CD14-positive monocyte (primary cell): ENCODE data around the gene FNDC3B. TPM values are rescaled to one million over a fixed set of nuclear protein-coding genes. Genes with fewer than 3 reads are reported as not detected.

ENCODE experiments used
- DNase-seq, 3 donors: peaks; one replicate each; pipeline ENCODE4 v3.0.0-alpha.2; 2011 to 2022
- H2AFZ ChIP-seq: 2 replicates; pipeline ENCODE4 v1.6.0; 2012; ENCODE audit warnings: mild to moderate bottlenecking, low read depth, low read length, inconsistent platforms; ENCODE audit not compliant: insufficient read depth, poor library complexity, severe bottlenecking
- H3K27ac ChIP-seq, 2 donors: 1 replicate in 1 of 2; 2 replicates in 1 of 2; pipeline ENCODE4 v1.5.1; 2012 to 2013; ENCODE audit warnings: low read length in 2 of 2, control low read depth in 1 of 2, inconsistent platforms in 1 of 2, low read depth in 1 of 2, mild to moderate bottlenecking in 1 of 2
- H3K27me3 ChIP-seq, 2 donors: one replicate each; pipeline versions ENCODE4 v1.6.0 to v1.6.1; 2011 to 2013; ENCODE audit warnings: low read length in 2 of 2; ENCODE audit not compliant: control insufficient read depth in 2 of 2, insufficient read depth in 2 of 2
- H3K36me3 ChIP-seq, 2 donors: replicated peaks in 1 of 2; 1 replicate in 1 of 2; 2 replicates in 1 of 2; pipeline versions ENCODE4 v1.5.1 to v1.6.1; 2012 to 2013; ENCODE audit warnings: low read length in 2 of 2, control low read depth in 1 of 2, inconsistent platforms in 1 of 2, mild to moderate bottlenecking in 1 of 2; ENCODE audit not compliant: insufficient read depth in 2 of 2, control insufficient read depth in 1 of 2
- H3K4me1 ChIP-seq, 2 donors: 1 replicate in 1 of 2; 2 replicates in 1 of 2; pipeline versions ENCODE4 v1.5.1 to v1.6.1; 2012 to 2013; ENCODE audit warnings: low read length in 2 of 2, control low read depth in 1 of 2, inconsistent platforms in 1 of 2, mild to moderate bottlenecking in 1 of 2, moderate library complexity in 1 of 2; ENCODE audit not compliant: insufficient read depth in 2 of 2, control insufficient read depth in 1 of 2
- H3K4me2 ChIP-seq: replicated peaks from 2 replicates; pipeline ENCODE3; 2012; ENCODE audit warnings: low read length, moderate library complexity, mild to moderate bottlenecking; ENCODE audit not compliant: poor library complexity, severe bottlenecking; ENCODE audit errors: extremely low read depth
- H3K4me3 ChIP-seq, 3 experiments: fragments of 200-600 bp in 1 of 3; sonication (generic) in 1 of 3; replicated peaks in 1 of 3; 1 replicate in 2 of 3; 2 replicates in 1 of 3; pipeline ENCODE4 v1.5.1; 2011 to 2013; ENCODE audit warnings: low read length in 3 of 3, mild to moderate bottlenecking in 3 of 3, control low read depth in 2 of 3, low read depth in 2 of 3, inconsistent platforms in 1 of 3, moderate library complexity in 1 of 3
- H3K79me2 ChIP-seq: 2 replicates; pipeline ENCODE4 v1.6.0; 2012; ENCODE audit warnings: mild to moderate bottlenecking, control low read depth, inconsistent platforms, low read length, moderate library complexity; ENCODE audit not compliant: insufficient read depth
- H3K9ac ChIP-seq: 2 replicates; pipeline ENCODE4 v1.6.0; 2017; ENCODE audit warnings: low read length, mild to moderate bottlenecking; ENCODE audit not compliant: insufficient read depth, poor library complexity, severe bottlenecking
- H3K9me3 ChIP-seq, 2 donors: replicated peaks in 1 of 2; 1 replicate in 1 of 2; 2 replicates in 1 of 2; pipeline versions ENCODE4 v1.5.1 to v1.6.1; 2012 to 2013; ENCODE audit warnings: low read length in 2 of 2, control low read depth in 1 of 2; ENCODE audit not compliant: control insufficient read depth in 1 of 2, insufficient read depth in 1 of 2
- H4K20me1 ChIP-seq: 2 replicates; pipeline ENCODE4 v1.6.0; 2012; ENCODE audit warnings: mild to moderate bottlenecking, low read length, control low read depth, moderate library complexity; ENCODE audit not compliant: insufficient read depth
- H3K27ac Mint-ChIP-seq, 7 donors: one replicate each; pipeline ENCODE4 v1.8.0; 2020; ENCODE audit warnings: mild to moderate bottlenecking in 7 of 7, mixed read lengths in 7 of 7, moderate library complexity in 6 of 7, inconsistent platforms in 2 of 7
- H3K27me3 Mint-ChIP-seq, 3 donors: one replicate each; pipeline ENCODE4 v1.8.0; 2021 to 2022; ENCODE audit warnings: low read depth in 3 of 3, mild to moderate bottlenecking in 3 of 3, mixed read lengths in 3 of 3, moderate library complexity in 3 of 3, inconsistent platforms in 1 of 3
- H3K36me3 Mint-ChIP-seq, 2 donors: one replicate each; pipeline ENCODE4 v1.8.0; 2020; ENCODE audit warnings: mixed read lengths in 2 of 2, inconsistent platforms in 1 of 2, mild to moderate bottlenecking in 1 of 2
- H3K4me1 Mint-ChIP-seq: one replicate; pipeline ENCODE4 v1.8.0; 2020; ENCODE audit warnings: mild to moderate bottlenecking, mixed read lengths
- H3K4me3 Mint-ChIP-seq, 2 donors: one replicate each; pipeline ENCODE4 v1.8.0; 2020; ENCODE audit warnings: mild to moderate bottlenecking in 2 of 2, mixed read lengths in 2 of 2, moderate library complexity in 1 of 2
- H3K9me3 Mint-ChIP-seq, 7 donors: one replicate each; pipeline ENCODE4 v1.8.0; 2020 to 2022; ENCODE audit warnings: mixed read lengths in 7 of 7, mild to moderate bottlenecking in 6 of 7, moderate library complexity in 6 of 7, inconsistent platforms in 2 of 7
- CTCF ChIP-seq: fragments of 200-600 bp; IDR thresholded peaks from one replicate; pipeline ENCODE4 v1.8.0; 2022; ENCODE audit warnings: antibody characterized with exemption, mild to moderate bottlenecking
- WGBS: methylation state at CpG from one replicate; pipeline ENCODE4 v1.1.5; 2013; ENCODE audit warnings: missing lambda C conversion rate; ENCODE audit not compliant: insufficient coverage; 5-methylcytosine and 5-hydroxymethylcytosine counted together
- intact Hi-C, 2 donors: fragments of 100-400 bp; cut with micrococcal nuclease; formaldehyde crosslinking; loops; one replicate each; pipeline versions ENCODE4 v1.15.0 to v1.15.1; 2023
- polyA plus RNA-seq, 3 donors: library from polyadenylated mRNA; depleted of rRNA in 1 of 3; unstranded in 2 of 3; stranded (reverse) in 1 of 3; fragments of 300-500 nt in 2 of 3; fragments of >200 nt in 1 of 3; fragmentation: Illumina TruSeq in 2 of 3; gene quantifications; 1 replicate in 2 of 3; 2 replicates in 1 of 3; pipeline ENCODE4 v1.2.3, GENCODE V29; 2012 to 2021

Gene FNDC3B
- polyA plus RNA-seq, 3 donors: 19.6 to 36.1 (median 25.7) TPM

GRCh38 chr3:172170073-172170709 lies 130.8 kb downstream of the FNDC3B start:
- 80% methylated on average over 1 of the region's 5 CpGs for WGBS
- H3K27ac Mint-ChIP-seq: peak overlapping the region in 4 of 7 donors; percentile 45 to 86 (median 67)
- H3K27me3 Mint-ChIP-seq: peaks cover 0 to 1% (median 0%) of the 10 kb centered on the region in 3 donors
- H3K27me3 ChIP-seq: no peaks in the 10 kb centered on the region
- TF ChIP-seq CTCF: no peak
- no peak overlapping the region for H3K4me3 ChIP-seq
- H3K9ac ChIP-seq: no peak overlapping the region
- H4K20me1 ChIP-seq: peaks cover 83% of the 10 kb centered on the region
- no peaks in the 10 kb centered on the region for H3K9me3 ChIP-seq
- no peak for DNase-seq
- peaks cover 34% of the 10 kb centered on the region for H3K4me1 Mint-ChIP-seq
- no peak overlapping the region for H3K4me3 Mint-ChIP-seq
- no peaks in the 10 kb centered on the region for H3K9me3 Mint-ChIP-seq
- peaks cover 0 to 15% of the 10 kb centered on the region in 2 donors for H3K36me3 ChIP-seq
- intact Hi-C loops: no loop called here
- H3K36me3 Mint-ChIP-seq: peaks cover 15 to 19% of the 10 kb centered on the region in 2 donors
- no peak overlapping the region for H2AFZ ChIP-seq
- peaks cover 16% of the 10 kb centered on the region in 2 donors for H3K4me1 ChIP-seq
- H3K27ac ChIP-seq: peak overlapping the region in 1 of 2 donors; percentile 20
- no peak overlapping the region for H3K4me2 ChIP-seq
- peaks cover 99% of the 10 kb centered on the region for H3K79me2 ChIP-seq

- no peak overlapping the region for H3K4me3 Mint-ChIP-seq
- H3K27ac Mint-ChIP-seq: peak overlapping the region in 5 of 7 donors; percentile 20 to 84 (median 58)
- intact Hi-C loops: no loop called here
Observed at GRCh38 chr3:172170841-172171240, 131.5 kb downstream of the FNDC3B start.

More at GRCh38 chr3:172170841-172171240, 131.5 kb downstream of the FNDC3B start:
- Mint-ChIP-seq H3K27me3 (peaks cover 0 to 1% (median 0%) of the 10 kb centered on the region in 3 donors), H3K9me3 (no peaks in the 10 kb centered on the region), H3K4me1 (peaks cover 41% of the 10 kb centered on the region), H3K36me3 (peaks cover 15 to 19% of the 10 kb centered on the region in 2 donors)
- Histone ChIP-seq H3K4me3 (no peak overlapping the region), H3K79me2 (peaks cover 99% of the 10 kb centered on the region), H3K36me3 (peaks cover 0 to 15% of the 10 kb centered on the region in 2 donors), H3K4me2 (no peak overlapping the region), H3K4me1 (peaks cover 22% of the 10 kb centered on the region in 2 donors), H2AFZ (no peak overlapping the region), H3K9ac (no peak overlapping the region), H3K27ac (peak overlapping the region in 1 of 2 donors; percentile 10), H3K27me3 (no peaks in the 10 kb centered on the region), H4K20me1 (peaks cover 85% of the 10 kb centered on the region), H3K9me3 (no peaks in the 10 kb centered on the region)
- TF ChIP-seq CTCF: no peak
- DNase-seq: no peak
